ENCODE measurements around the gene CYP2W1. TPM values are rescaled to one million over a fixed set of nuclear protein-coding genes. Genes with fewer than 3 reads are reported as not detected.

The CYP2W1 gene
- total and polyA plus RNA-seq, 2 experiments from 2014 or later: not detected

- Histone ChIP-seq H3K36me3 (ENCODE audit: low read depth) (no peaks in the 10 kb centered on the region), H3K79me2 (ENCODE audit: insufficient read depth) (peaks cover 28% of the 10 kb centered on the region), H3F3A (ENCODE audit: insufficient read depth) (no peaks in the 10 kb centered on the region), H3K27ac (no peak overlapping the region), H3K27me3 (replicated peaks; ENCODE audit: insufficient read depth) (no peaks in the 10 kb centered on the region), H3K4me1 (ENCODE audit: insufficient read depth) (no peaks in the 10 kb centered on the region), H4K20me1 (ENCODE audit: insufficient read depth) (no peaks in the 10 kb centered on the region), H3K4me2 (ENCODE audit: unreplicated experiment) (no peak overlapping the region), H3K9ac (no peak overlapping the region), H3K9me3 (ENCODE audit: low read depth) (no peaks in the 10 kb centered on the region), H3K4me3 (no peak overlapping the region), H3K9me2 (ENCODE audit: insufficient read depth) (no peaks in the 10 kb centered on the region), H2AFZ (no peak overlapping the region)
- no peak for DNase-seq
- TF ChIP-seq EZH2 (IDR thresholded peaks at IDR 0.05; ENCODE audit: insufficient read depth, poor library complexity, severe bottlenecking) (no peak), EZH2phosphoT487 (IDR thresholded peaks at IDR 0.05; ENCODE audit: insufficient read depth, low read depth) (no peak)
- WGBS, 2 experiments (ENCODE audit: low coverage in 1 of 2, low lambda C conversion rate in 2 of 2, missing lambda C conversion rate in 2 of 2): 92 to 96% methylated on average over 29 to 40 of the region's 42 CpGs
- in situ Hi-C loops (cut with MboI): no loop called here
Measured at GRCh38 chr7:1019789-1020610, 37.0 kb downstream of the CYP2W1 start.

GRCh38 chr7:1020849-1021251, 37.9 kb downstream of the CYP2W1 start:
- Histone ChIP-seq H3K4me1 (ENCODE audit: insufficient read depth) (no peaks in the 10 kb centered on the region), H3K9ac (no peak overlapping the region), H3K9me3 (ENCODE audit: low read depth) (no peaks in the 10 kb centered on the region), H3K27me3 (replicated peaks; ENCODE audit: insufficient read depth) (no peaks in the 10 kb centered on the region), H2AFZ (no peak overlapping the region), H3K79me2 (ENCODE audit: insufficient read depth) (peaks cover 33% of the 10 kb centered on the region), H3K27ac (no peak overlapping the region), H3F3A (ENCODE audit: insufficient read depth) (no peaks in the 10 kb centered on the region), H4K20me1 (ENCODE audit: insufficient read depth) (no peaks in the 10 kb centered on the region), H3K4me2 (ENCODE audit: unreplicated experiment) (no peak overlapping the region), H3K9me2 (ENCODE audit: insufficient read depth) (no peaks in the 10 kb centered on the region), H3K36me3 (ENCODE audit: low read depth) (no peaks in the 10 kb centered on the region), H3K4me3 (no peak overlapping the region)
- TF ChIP-seq EZH2 (IDR thresholded peaks at IDR 0.05; ENCODE audit: insufficient read depth, poor library complexity, severe bottlenecking) (no peak), EZH2phosphoT487 (IDR thresholded peaks at IDR 0.05; ENCODE audit: insufficient read depth, low read depth) (no peak)
- in situ Hi-C loops (cut with MboI): no loop called here
- DNase-seq: no peak
- 80% methylated on average over 7 of the region's 7 CpGs for WGBS, 2 experiments (ENCODE audit: low coverage in 1 of 2, low lambda C conversion rate in 2 of 2, missing lambda C conversion rate in 2 of 2)

GRCh38 chr7:1021366-1021765, 38.4 kb downstream of the CYP2W1 start:
- Histone ChIP-seq H3K9me2 (ENCODE audit: insufficient read depth) (no peaks in the 10 kb centered on the region), H2AFZ (no peak overlapping the region), H3K27me3 (replicated peaks; ENCODE audit: insufficient read depth) (no peaks in the 10 kb centered on the region), H3K4me1 (ENCODE audit: insufficient read depth) (no peaks in the 10 kb centered on the region), H3K79me2 (ENCODE audit: insufficient read depth) (peaks cover 38% of the 10 kb centered on the region), H3F3A (ENCODE audit: insufficient read depth) (no peaks in the 10 kb centered on the region), H3K9ac (no peak overlapping the region), H3K4me3 (no peak overlapping the region), H3K27ac (no peak overlapping the region), H3K36me3 (ENCODE audit: low read depth) (no peaks in the 10 kb centered on the region), H4K20me1 (ENCODE audit: insufficient read depth) (no peaks in the 10 kb centered on the region), H3K4me2 (ENCODE audit: unreplicated experiment) (no peak overlapping the region), H3K9me3 (ENCODE audit: low read depth) (no peaks in the 10 kb centered on the region)
- DNase-seq: no peak
- TF ChIP-seq EZH2 (IDR thresholded peaks at IDR 0.05; ENCODE audit: insufficient read depth, poor library complexity, severe bottlenecking) (no peak), EZH2phosphoT487 (IDR thresholded peaks at IDR 0.05; ENCODE audit: insufficient read depth, low read depth) (no peak)
- in situ Hi-C loops (cut with MboI): no loop called here
- 94 to 98% methylated on average over 7 of the region's 7 CpGs for WGBS, 2 experiments (ENCODE audit: low coverage in 1 of 2, low lambda C conversion rate in 2 of 2, missing lambda C conversion rate in 2 of 2)

- Histone ChIP-seq H3K36me3 (ENCODE audit: low read depth) (no peaks in the 10 kb centered on the region), H3K9me3 (ENCODE audit: low read depth) (no peaks in the 10 kb centered on the region), H4K20me1 (ENCODE audit: insufficient read depth) (no peaks in the 10 kb centered on the region), H3K4me2 (ENCODE audit: unreplicated experiment) (no peak overlapping the region), H3K9me2 (ENCODE audit: insufficient read depth) (no peaks in the 10 kb centered on the region), H3K4me1 (ENCODE audit: insufficient read depth) (no peaks in the 10 kb centered on the region), H3K9ac (no peak overlapping the region), H3K79me2 (ENCODE audit: insufficient read depth) (peaks cover 43% of the 10 kb centered on the region), H3K27ac (no peak overlapping the region), H3K4me3 (no peak overlapping the region), H2AFZ (no peak overlapping the region), H3F3A (ENCODE audit: insufficient read depth) (no peaks in the 10 kb centered on the region), H3K27me3 (replicated peaks; ENCODE audit: insufficient read depth) (no peaks in the 10 kb centered on the region)
- whole genome bisulfite sequencing, 2 experiments (ENCODE audit: low coverage in 1 of 2, low lambda C conversion rate in 2 of 2, missing lambda C conversion rate in 2 of 2): 95 to 97% methylated on average over 18 to 23 of the region's 25 CpGs
- in situ Hi-C loops (cut with MboI): no loop called here
- DNase-seq: no peak
- TF ChIP-seq EZH2 (IDR thresholded peaks at IDR 0.05; ENCODE audit: insufficient read depth, poor library complexity, severe bottlenecking) (no peak), EZH2phosphoT487 (IDR thresholded peaks at IDR 0.05; ENCODE audit: insufficient read depth, low read depth) (no peak)
Measured at GRCh38 chr7:1021931-1022330, 39.0 kb downstream of the CYP2W1 start.

Data from GM23248 (cell line).